SIG-M5 treated with dmso at 0.1 percent for 504 hours (cell line): ENCODE data around the gene SLBP.
"Not testable (repeated sequence)": the region's sequence is repeated elsewhere in the genome, so short reads cannot be mapped to it uniquely, and the experiment has no call there.

ENCODE experiments used
- DNase-seq: peaks from one replicate; lab custom pipeline; 2025; ENCODE audit not compliant: unreplicated experiment; lab: John Stamatoyannopoulos, UW

Gene SLBP

DNA sequence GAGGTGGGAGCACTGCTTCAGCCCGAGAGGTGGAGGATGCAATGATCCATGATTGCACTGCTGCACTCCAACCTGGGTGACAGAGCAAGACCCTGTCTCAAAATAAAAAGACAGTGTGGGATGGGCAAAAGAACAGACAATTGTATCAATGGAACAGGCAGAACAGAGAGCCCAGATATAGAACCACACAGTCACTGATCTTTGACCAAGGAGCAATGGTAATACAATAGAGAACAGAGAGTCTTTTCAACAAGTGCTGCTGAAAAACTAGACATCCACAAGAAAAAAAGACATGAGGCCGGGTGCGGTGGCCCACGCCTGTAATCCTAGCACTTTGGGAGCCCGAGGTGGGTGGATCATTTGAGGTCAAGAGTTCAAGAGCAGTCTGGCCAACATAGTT, 33.9 kb downstream of the SLBP start:
- DNase-seq = no peak

DNA sequence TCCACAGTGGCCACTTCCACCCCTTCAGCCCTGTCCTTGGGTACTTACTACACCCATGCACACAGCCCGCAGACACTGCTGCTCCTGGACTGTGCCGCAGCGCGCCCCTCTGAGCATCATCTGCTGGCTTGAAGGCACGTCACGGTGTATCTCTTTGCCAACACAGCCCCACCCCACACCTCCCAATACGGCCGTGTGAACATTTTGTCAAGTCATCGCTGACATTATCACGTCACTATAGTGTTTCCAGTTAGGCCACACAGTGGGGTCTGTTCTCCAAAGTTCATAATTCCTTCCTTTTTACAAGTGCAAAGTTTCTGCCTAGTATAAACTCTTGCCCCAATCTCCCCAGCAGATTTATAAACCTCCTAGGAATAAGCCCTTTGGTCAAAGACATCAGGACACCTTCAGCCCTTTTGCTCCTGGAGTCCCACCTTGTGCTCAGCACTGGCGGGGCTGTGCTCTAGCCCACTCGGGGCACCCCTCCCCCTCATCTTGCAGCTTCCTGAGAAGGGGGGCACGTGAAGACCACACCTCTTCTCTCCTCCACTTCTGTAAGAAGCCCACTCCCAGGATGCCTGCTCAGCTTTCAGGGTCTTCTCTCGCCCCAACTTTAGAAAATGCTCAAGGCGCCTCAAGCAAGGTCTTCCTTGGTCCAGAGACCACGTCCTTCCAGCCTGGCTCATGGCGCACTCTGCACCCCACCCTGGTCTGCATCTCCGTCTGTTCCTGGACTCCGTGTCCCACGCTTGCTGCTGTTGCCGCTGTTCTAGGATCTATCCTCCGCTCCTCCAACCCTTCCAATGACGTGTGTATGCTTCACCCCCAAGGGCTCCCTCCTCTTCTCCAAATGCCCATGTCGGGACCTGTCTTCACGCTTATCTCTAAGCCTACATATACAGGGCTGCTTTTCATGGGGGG, 35.3 kb downstream of the SLBP start:
- DNase-seq = no peak

DNA sequence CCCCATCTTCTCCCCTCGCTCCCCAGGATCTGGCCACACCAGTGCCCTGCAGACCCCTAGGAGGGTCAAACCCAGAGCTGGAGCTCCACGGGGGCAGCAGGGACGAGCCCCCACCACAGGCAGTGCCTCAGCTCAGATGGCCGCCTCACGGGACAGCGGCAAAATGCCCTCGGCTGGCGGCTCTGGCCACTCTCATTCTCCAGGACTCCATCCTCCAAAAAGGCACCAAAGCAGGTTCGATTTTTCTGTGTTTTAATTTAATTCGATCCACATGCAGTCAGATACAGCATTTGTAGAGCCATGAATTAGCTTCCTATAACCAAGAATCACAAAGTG, 36.3 kb downstream of the SLBP start:
- DNase-seq = no peak

DNA sequence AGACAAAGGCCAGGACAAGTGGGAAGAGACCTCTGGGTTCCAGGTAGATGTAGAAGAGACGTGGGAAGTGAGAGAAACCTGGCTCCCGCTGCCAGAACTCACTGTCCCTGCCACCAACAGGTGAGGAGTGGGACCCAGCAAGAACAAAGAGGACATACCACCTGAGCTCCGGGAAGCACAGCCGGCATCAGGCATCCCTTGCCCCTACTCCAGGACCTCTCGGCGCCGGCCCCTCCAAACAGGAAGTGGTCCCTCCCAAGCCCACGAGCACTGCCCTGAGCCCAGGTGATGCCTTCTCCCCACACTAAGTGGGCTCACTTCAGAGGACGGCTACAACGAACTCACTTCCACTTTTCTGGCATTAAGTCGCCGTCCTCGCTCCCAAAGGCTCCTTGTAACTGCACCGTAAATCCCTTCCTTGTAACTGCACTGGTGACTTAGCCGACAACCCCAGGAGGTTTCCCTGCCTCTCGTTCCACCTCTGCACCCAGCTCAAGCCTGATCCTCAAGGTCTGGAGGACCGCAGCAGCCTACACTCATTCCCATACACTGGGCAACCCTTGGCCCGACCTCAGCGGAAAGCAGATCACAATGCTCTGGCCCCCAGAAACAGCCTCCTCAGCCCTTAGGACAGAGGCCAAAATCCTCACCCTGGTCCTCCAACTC, 36.9 kb downstream of the SLBP start:
- DNase-seq = no peak

DNA sequence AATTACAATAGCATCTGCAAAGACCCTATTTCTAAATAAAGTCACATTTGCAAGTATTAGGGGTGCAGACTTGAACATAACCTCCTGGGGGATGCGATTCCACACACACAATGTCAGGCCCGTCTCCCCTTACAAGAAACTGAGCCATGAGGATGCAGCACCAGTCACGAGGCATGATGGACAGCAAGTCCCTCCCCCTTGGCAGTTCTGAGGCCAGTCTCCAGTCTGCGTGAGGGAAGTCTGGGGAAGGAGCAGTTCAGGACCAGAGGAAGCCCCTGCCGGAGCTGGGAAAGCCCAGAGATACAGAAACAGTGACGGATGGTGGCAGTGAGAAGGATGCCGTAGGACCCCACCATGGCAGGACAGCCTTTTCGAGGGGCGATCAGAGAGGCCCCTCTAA, 37.4 kb downstream of the SLBP start:
- no peak for DNase-seq

DNA sequence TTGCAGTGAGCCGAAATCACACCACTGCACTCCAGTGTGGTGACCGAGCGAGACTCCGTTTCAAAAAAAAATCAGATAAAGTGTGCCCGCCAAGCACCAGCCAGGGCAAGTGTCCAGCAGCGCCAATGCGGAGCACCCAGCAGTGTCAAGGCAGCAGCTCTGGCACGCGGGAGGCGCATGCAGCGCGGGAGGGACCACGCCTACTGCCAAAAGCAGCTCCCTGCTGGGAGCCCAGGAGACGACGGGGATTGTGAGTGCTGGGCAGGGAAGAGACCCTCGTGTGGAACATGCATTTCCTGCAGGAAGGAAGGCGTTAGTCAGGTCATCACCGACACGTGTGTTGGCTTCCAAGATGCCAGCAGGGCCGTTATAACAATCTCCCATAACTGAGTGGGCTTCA, 38.4 kb downstream of the SLBP start:
- DNase-seq = no peak

DNA sequence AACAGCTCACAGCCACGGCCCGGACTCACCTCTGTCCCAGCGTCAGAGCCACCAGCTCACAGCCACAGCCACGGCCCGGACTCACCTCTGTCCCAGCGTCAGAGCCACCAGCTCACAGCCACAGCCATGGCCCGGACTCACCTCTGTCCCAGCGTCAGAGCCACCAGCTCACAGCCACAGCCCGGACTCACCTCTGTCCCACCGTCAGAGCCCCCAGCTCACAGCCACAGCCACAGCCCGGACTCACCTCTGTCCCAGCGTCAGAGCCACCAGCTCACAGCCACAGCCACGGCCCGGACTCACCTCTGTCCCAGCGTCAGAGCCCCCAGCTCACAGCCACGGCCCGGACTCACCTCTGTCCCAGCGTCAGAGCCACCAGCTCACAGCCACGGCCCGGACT, 41.1 kb downstream of the SLBP start:
- DNase-seq = not testable (repeated sequence)

DNA sequence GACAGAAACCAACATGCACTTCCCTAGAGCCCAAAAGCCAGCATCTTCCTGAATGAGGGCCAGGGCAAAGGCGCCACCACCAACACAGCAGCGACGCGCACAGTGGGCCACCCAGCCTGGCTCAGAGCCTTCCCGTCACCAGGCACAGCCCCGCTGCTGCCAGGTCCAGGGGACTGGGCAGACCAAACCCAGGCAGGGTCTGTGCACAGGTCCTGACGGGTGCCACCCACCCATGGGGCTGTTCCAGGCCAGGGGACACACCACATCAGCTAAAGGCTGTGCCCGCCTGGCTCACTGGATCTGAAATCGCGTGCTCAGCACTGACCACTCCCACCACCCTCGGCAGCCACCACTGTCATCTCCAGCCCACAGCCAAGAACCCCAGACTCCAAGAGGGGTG, 41.8 kb downstream of the SLBP start:
- no peak for DNase-seq

DNA sequence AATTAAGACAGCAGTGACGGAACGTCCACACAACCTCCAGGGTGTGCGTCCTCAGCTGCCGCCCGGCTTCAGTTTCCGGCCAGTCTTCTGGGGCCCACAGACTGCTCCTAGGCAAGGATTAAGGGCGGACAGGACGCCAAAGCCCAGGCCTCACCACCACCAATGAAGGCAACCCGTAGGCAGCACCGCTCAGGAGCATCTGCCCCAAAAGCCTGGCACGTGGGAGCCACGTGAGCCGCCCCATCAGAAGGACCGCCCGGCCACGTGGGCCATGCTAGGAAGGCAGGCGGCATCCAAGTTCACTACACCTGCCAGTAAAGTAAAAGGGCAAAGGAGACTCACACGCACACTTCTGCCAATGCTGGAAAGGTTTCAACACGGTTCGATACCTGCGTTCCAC, 42.3 kb downstream of the SLBP start:
- no peak for DNase-seq

DNA sequence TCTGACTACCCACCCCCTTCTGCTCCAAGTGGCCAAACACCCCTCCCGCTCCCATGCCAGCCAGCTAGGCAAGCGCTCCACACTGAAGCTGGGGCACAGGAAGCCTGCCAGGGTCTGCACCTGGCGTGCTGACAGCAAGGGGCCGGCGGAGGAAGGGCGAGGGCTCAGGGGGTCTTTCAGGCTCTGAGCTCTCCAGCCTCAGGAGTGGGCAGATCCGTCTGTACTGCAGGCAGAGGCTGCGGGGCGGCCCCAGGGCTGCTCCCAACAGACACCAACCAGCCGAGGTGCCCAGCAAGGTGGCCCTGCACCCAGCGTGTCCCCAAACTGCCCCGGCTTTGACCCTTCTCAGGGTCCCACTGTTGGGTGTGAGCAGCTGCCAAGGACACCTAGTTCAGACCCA, 42.8 kb downstream of the SLBP start:
- DNase-seq = no peak

DNA sequence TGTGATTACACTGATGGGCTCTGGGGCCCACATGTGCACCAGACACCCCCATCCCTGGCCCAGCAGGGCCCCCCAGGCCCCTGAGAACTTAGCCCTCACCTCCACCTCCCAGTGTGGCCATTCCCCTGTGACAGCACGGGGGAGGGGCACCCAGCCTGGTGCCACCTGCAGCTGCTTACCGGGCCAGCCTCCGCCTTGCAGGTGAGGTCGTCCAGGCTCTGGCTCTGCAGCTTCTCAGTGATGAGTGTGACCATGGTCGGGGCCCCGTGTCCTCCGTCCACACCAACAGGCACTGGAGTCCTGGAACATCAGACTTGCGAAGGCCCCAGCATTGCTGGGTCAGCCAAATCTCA, 43.7 kb downstream of the SLBP start:
- no peak for DNase-seq

DNA sequence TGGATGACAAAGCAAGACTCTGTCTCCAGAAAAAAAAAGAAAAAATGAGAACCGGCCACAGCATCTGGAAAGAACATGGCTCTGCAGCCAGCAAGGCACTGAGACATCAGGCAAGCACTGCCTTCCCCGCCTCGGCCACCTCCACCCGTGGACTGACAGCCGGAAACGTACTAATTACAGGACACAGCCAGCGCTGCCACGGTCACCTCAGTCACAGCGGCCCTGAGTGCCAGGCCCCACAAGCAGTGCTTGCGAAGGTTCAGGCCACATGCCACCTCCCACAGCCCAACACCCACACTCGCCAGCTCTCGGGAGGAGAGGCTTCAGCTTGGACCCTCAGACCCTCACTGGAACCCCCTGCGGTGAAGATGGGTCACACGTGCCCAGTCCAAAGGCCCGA, 44.8 kb downstream of the SLBP start:
- no peak for DNase-seq

DNA sequence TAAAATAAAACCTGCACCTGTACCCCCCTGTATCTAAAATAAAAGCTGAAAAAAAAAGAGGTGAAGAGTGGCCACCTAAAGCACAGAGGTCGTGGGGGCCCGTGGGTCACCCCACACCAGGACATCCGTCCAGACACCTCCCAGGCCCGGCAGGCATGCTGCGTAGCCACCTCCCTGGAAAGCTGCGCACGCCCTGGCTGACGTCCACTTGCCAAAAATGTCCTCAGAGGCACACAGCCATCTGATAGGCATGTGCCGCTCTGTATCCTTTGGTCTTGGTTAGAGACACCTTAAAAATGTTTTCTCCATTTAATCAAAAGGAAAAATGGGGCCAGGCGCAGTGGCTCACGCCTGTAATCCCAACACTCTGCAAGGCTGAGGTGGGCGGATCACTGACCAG, 45.7 kb downstream of the SLBP start:
- DNase-seq = no peak

DNA sequence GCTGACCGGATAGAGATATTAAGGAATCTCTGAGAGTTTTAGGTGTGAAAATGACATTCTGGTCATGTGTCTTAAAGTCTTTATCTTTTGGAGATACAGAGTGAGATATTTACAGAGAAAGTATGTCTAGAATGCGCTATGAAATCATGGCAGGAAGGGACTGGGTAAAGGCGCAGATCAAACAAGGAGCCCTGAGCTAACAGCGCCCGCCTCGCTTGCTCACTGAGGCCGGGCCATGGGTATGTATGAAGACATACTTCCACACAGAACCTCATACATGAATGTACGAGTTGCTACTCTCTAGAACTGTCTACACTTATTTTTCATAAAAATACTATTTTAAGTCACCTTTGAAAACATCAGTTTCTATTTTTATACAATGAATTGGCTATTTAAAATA, 48.0 kb downstream of the SLBP start:
- DNase-seq = no peak

DNA sequence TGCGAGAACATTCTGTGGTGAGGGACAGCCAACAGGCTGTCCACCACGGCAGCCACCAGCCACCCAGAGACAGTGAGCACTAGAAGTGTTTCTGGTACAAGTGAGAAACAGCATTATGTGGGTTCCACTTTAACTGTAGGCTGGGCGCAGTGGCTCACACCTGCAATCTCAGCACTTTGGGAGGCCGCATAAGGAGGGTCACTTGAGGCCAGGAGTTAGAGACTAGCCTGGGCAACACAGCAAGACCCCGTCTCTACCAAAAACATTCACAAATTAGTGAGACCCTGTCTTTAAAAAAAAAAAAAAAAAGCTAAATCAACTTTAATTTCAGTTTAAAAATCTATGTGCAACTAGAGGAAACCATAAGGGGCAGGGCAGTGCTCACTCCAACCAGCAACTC, 48.6 kb downstream of the SLBP start:
- DNase-seq = no peak

DNA sequence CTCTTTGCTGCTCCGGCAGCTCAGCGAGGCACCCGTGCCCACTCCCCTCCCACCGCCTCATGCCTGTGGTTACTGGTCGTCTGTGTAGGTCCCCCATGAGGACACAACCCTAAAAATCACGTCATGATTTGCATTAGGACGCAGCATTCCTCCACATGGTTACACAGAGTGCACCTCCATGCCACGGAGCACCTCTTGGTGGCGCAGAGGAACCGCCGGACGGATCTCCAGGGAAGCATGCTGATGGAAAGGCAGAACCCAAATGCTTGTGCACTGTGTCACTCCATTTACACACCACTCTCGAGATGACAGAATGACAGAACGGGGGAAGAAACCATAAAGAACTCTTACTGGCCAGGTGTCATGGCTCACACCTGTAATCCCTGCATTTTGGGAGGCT, 50.4 kb downstream of the SLBP start:
- DNase-seq = no peak

DNA sequence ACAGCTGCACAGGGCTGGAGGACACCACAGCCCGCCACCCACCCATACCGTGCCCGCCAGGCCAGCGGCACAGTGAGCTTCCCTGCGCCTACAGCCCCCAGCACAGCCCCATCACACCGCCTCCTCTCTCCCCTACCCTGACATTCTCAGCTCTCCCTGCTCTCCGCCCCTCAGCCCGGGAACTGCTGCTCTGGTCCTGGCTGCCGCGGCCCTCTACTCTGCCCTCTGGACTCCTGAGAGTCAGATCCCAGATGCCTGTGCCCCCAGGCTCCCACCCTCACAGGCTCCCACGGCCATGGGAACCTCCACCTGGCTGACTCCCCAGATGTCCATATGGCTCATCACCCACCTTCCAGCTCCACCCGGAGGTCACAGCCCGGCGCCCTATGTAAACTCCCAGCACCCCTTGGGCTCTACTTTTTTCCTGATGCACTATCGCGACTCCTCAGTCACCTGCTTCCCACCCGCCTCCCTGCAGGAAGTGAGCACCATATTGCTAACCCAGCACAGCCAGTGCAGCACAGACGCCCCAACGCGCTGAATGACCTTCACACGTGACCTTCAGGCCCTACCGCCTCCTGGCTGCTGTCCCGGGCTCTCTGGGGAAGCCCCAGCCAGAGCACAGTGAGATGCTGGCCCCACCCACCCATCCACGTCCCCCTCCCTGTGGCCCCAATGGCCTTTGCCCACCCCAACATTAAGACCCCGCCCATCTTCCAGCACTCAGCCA, 51.0 kb downstream of the SLBP start:
- no peak for DNase-seq

DNA sequence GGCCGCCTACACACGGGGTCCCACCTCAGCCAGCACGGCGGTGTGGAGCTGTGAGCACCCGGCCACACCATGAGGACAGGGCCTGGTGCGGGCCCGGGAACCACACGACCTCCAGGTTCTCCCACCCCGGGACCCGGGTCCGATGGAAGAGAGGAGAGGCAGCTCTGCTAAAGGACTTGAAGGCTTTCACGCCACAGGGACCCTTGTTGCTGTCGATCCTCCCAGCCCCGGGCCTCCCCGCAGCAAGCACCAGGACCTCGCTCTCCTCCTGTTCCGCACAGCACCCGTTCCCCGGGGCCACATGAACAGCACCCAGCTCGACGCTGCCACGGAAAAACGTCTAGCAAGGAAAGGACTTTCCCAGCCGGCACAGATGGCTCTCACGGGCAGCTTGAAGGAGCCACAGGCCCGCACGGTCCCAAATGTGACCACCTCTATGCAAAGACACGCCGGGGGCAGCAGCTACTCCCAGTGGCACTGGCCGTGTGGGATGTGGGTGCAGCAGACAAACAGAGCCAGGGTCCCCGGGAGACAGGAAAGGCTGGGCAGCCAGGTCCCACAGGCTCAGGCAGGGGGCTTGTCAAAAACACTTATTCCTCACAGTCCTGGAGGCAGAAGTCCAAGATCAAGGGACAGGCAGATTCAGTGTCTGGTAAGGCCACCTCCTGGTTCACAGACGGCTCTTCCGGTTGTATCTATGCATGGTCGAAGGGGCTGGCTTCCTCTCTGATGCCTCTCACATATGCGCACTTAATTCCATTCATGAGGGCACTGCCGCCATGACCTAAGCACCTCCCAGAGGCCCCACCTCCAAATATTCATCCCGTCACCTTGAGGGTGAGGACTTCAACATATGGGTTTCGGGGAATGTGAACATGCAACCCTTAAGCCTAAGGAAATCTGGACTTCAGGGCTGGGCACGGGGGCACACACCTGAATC, 52.7 kb downstream of the SLBP start:
- DNase-seq = no peak

DNA sequence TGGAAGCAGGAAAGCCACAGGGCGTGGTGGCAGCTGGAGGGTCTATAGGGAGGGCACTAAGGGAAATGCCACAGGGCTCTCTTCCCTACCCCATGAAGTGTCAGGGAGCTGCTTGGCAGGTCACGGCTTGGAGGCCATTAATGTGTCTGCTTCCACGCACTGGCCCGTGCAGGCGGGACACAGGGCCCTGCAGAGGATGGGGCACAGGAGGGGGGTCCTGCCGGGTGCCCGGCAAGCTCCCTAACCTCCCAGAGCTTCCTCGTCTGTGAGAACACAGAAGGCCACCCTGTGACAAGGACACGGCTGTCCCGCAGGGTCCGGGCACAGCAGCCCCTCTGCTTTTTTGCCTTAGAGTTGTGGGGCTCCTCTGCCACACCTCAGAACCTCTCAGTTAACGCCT, 53.5 kb downstream of the SLBP start:
- DNase-seq = no peak

DNA sequence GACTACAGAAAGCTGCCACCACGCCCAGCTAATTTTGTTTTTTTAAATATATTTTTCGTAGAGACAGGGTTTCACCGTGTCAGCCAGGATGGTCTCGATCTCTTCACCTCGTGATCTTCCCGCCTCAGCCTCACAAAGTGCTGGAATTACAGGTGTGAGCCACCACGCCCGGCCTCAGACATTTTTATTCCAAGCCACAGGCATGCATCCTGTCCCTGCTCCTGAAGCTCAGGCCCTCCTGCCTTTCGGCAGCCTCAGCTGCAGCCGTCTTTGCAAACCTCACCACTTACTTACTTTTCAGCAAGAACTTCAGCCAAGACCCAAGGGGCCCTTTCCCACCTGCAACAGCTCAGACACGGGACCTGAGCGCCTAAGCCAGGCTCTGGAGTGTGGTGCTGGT, 54.0 kb downstream of the SLBP start:
- DNase-seq = no peak

DNA sequence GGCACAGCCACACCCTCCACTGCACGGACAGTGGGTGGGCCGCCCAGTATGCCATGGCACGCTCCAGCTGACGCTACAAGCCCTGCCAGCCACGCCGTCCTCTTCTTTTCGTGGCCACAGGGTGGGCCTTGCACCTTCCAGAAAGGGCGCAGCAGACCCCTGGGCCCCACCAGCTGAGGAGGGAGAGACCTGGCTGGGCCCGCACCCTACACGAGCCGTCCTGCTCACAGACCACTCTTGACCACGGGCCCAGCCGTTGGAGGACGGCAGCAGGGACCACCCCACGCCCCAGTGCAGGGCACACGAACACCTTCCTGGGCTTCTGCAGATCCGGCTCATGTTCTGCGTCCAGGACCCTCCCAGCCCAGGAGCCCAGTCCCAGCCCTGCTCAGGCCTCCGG, 55.1 kb downstream of the SLBP start:
- no peak for DNase-seq
